ENCODE measurements around the gene ING3. TPM values are rescaled to one million over a fixed set of nuclear protein-coding genes. Genes with fewer than 3 reads are reported as not detected.
A peak's percentile ranks its signal among the peaks of the same experiment; 100 is the strongest.
"Not testable (repeated sequence)": the region's sequence is repeated elsewhere in the genome, so short reads cannot be mapped to it uniquely, and the experiment has no call there.

Gene ING3
- total RNA-seq, 3 donors from 2014 or later, result 14.6 to 19.0 (median 19.0) TPM

DNA sequence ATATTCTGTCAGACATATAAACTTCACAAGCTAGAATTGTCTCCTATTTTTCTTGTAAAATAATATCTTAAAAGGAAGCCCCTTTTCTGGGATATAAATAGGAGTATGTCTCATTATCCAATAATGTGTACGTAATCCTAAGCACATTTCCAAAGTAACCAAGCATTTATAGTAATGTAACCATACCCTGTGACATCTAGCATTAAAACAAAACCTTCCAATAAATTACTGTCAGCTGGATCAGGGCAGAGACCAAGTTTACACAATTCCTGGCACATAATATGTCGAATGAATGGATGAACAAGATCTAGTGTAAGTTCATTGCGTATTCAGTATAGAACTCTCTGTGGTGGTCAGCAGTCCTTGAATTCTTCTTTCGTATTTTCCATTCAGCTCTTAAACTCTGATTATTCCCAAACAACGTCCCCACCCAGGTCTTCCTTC lies 52.2 kb downstream of the ING3 start:
- TF ChIP-seq POLR2A (IDR thresholded peaks at IDR 0.05), result no peak
- no peak for TF ChIP-seq POLR2AphosphoS5 (IDR thresholded peaks at IDR 0.05)
- TF ChIP-seq, protein P1, sequence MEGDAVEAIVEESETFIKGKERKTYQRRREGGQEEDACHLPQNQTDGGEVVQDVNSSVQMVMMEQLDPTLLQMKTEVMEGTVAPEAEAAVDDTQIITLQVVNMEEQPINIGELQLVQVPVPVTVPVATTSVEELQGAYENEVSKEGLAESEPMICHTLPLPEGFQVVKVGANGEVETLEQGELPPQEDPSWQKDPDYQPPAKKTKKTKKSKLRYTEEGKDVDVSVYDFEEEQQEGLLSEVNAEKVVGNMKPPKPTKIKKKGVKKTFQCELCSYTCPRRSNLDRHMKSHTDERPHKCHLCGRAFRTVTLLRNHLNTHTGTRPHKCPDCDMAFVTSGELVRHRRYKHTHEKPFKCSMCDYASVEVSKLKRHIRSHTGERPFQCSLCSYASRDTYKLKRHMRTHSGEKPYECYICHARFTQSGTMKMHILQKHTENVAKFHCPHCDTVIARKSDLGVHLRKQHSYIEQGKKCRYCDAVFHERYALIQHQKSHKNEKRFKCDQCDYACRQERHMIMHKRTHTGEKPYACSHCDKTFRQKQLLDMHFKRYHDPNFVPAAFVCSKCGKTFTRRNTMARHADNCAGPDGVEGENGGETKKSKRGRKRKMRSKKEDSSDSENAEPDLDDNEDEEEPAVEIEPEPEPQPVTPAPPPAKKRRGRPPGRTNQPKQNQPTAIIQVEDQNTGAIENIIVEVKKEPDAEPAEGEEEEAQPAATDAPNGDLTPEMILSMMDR (IDR thresholded peaks at IDR 0.05), result no peak
- H3K36me3 ChIP-seq, result no peaks in the 10 kb centered on the region
- no peaks in the 10 kb centered on the region for H3K27me3 ChIP-seq
- no peaks in the 10 kb centered on the region for H3K9me3 ChIP-seq
- DNase-seq (ENCODE audit: low spot score in 2 of 2), result no peak
- H3K4me3 ChIP-seq, result no peak overlapping the region
- H3K27ac ChIP-seq, result no peak overlapping the region
- intact Hi-C loops (cut with DNase I; ENCODE audit: low total_unique reads), result no loop called here
- H3K4me1 ChIP-seq, result no peaks in the 10 kb centered on the region

DNA sequence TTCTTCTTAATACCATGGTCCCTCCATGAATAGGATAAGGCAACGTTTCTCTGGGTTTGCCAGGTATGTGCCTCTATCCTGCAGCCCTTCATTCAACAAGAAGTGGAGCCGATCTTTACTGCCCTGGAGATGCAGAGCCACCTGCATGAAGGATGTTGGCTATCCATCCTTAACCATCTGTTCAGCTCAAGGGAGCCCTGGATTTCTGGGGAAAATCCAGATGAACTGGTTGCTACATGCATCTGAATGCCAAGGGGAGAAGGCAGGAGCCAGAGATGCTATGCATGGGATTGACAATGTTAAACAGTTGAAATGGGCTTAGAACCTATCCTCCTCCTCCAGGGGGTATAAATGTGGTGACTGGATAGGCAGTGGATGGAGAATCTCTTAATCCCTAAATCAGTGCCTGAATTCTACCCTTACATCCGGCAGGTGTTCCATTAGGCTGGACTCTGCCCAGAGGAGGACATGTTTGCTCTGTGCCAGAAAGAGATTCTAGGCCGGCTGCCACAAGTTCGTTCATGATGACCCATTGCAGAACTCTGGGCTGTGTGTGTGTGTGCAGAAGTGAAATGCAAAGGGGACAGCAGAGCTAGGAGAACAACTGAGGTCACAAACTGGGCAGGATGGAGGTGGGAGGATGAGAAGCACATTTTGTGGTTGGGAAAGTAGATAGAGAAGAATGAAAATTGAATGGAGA lies 53.6 kb downstream of the ING3 start:
- H3K36me3 ChIP-seq, result no peaks in the 10 kb centered on the region
- no peak overlapping the region for H3K27ac ChIP-seq
- no peak overlapping the region for H3K4me3 ChIP-seq
- TF ChIP-seq, protein P1 (IDR thresholded peaks at IDR 0.05), result no peak
- TF ChIP-seq POLR2A (IDR thresholded peaks at IDR 0.05), result no peak
- no peak for TF ChIP-seq POLR2AphosphoS5 (IDR thresholded peaks at IDR 0.05)
- no peaks in the 10 kb centered on the region for H3K27me3 ChIP-seq
- intact Hi-C loops (cut with DNase I; ENCODE audit: low total_unique reads), result no loop called here
- no peak for DNase-seq (ENCODE audit: low spot score in 2 of 2)
- H3K9me3 ChIP-seq, result no peaks in the 10 kb centered on the region
- no peaks in the 10 kb centered on the region for H3K4me1 ChIP-seq

DNA sequence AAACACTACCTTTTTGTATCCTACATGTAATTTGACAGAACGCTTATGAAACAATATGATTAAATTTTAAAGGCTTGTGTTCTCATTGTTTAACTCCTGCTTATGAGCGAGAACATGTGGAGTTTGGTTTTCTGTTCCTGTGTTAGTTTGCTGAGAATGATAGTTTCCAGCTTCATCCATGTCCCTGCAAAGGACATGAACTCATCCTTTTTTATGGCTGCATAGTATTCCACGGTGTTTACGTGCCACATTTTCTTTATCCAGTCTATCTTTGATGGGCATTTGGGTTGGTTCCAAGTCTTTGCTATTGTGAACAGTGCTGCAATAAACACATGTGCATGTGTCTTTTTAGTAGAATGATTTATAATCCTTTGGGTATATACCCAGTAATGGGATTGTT lies 54.5 kb downstream of the ING3 start:
- intact Hi-C loops (cut with DNase I; ENCODE audit: low total_unique reads); H3K36me3 ChIP-seq; H3K27ac ChIP-seq; H3K4me3 ChIP-seq; DNase-seq (ENCODE audit: low spot score in 2 of 2); H3K4me1 ChIP-seq; H3K9me3 ChIP-seq; H3K27me3 ChIP-seq: not testable (repeated sequence)

DNA sequence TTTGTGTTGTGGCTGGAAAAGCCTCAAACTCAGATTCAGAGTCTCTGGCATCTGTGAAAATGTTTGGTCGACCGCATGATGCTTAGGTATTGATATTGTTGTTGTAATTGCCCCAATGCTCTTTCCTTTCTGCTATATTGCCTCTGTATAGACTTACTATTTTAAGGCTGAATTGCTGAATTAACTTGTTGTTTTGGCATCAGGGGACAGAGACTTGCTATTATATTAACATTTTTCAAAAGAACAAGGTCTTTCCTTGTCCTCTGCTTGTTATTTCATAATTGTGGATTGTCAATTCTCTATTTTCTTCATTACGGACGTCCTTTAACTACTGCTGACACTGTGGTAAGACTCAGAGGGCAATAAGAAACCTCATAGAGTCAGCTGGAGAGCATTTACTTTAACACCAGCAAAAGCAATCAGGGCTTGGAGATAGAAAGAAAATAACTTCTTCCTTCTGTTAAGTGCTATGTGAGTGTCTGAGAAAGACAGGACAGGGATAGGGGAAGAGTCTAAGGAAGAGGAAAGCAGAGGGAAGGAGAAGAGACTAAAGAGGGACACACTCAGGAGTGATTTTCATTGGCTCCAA lies 55.5 kb downstream of the ING3 start:
- intact Hi-C loops (cut with DNase I; ENCODE audit: low total_unique reads), result no loop called here
- Histone ChIP-seq H3K27ac (peak overlapping the region; percentile 31 to 72), H3K4me3 (no peak overlapping the region), H3K9me3 (no peaks in the 10 kb centered on the region), H3K27me3 (no peaks in the 10 kb centered on the region), H3K4me1 (no peaks in the 10 kb centered on the region), H3K36me3 (no peaks in the 10 kb centered on the region)
- no peak for DNase-seq (ENCODE audit: low spot score in 2 of 2)
- TF ChIP-seq POLR2A (IDR thresholded peaks at IDR 0.05) (no peak), POLR2AphosphoS5 (IDR thresholded peaks at IDR 0.05) (no peak)
- TF ChIP-seq, protein P1 (IDR thresholded peaks at IDR 0.05), result no peak

DNA sequence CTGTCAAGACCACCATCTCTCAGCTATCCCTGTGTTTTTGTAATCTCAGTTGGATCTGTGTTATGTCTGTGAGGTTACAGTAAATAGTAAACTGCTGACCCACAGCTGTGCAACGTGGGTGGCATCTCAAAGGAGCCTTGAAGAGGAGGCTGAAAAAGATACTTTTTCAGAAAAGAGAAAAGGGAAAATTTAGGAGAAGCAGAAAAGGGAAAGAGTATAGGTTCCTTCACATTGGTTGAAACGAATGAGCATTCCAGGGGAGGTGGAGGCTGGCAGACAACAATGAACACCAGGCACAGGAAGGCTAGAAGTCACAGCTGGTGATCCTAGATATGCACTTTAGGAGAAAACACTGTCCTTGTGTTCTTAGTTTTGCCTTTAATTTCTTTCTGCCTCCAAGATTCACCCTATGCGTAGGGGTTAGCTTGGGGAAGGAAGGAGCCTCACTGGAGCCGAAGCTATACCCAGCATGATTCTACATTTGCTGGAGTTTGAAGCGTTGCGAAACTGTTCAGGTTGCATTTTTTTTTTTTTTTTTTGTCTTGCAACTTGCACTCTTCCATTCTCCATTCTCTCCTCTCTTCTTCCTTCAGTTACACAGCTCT lies 56.2 kb downstream of the ING3 start:
- no peaks in the 10 kb centered on the region for H3K27me3 ChIP-seq
- TF ChIP-seq, protein P1 (IDR thresholded peaks at IDR 0.05), result no peak
- TF ChIP-seq POLR2AphosphoS5 (IDR thresholded peaks at IDR 0.05) (no peak), POLR2A (IDR thresholded peaks at IDR 0.05) (no peak)
- intact Hi-C loops (cut with DNase I; ENCODE audit: low total_unique reads), result no loop called here
- H3K4me3 ChIP-seq, result peak overlapping the region in 1 of 3 donors; percentile 26
- no peaks in the 10 kb centered on the region for H3K36me3 ChIP-seq
- H3K9me3 ChIP-seq, result no peaks in the 10 kb centered on the region
- peak overlapping the region; percentile 31 to 72 for H3K27ac ChIP-seq
- no peaks in the 10 kb centered on the region for H3K4me1 ChIP-seq
- DNase-seq (ENCODE audit: low spot score in 2 of 2), result no peak
